Activated T-cell treated with anti-CD3 and anti-CD28 coated beads, Interleukin-2, amount 50 U/mL, for 24 hours (primary cell): ENCODE data around the gene DIS3L2.

ENCODE experiments used
- DNase-seq: peaks from one replicate; pipeline ENCODE4 v3.0.0-alpha.2; 2020
- H3K27ac Mint-ChIP-seq: 2 replicates; pipeline ENCODE4 v1.8.0; 2020; ENCODE audit warnings: mild to moderate bottlenecking, mixed read lengths
- H3K27me3 Mint-ChIP-seq: 2 replicates; pipeline ENCODE4 v1.8.0; 2020; ENCODE audit warnings: mixed read lengths
- H3K36me3 Mint-ChIP-seq: 2 replicates; pipeline ENCODE4 v1.8.0; 2020; ENCODE audit warnings: low read depth, mixed read lengths
- H3K4me1 Mint-ChIP-seq: 2 replicates; pipeline ENCODE4 v1.8.0; 2020; ENCODE audit warnings: low read depth, mixed read lengths
- H3K4me3 Mint-ChIP-seq: 2 replicates; pipeline ENCODE4 v1.8.0; 2020; ENCODE audit warnings: mild to moderate bottlenecking, moderate library complexity, mixed read lengths
- H3K9me3 Mint-ChIP-seq: 2 replicates; pipeline ENCODE4 v1.8.0; 2020; ENCODE audit warnings: mixed read lengths

DIS3L2 gene

DNA sequence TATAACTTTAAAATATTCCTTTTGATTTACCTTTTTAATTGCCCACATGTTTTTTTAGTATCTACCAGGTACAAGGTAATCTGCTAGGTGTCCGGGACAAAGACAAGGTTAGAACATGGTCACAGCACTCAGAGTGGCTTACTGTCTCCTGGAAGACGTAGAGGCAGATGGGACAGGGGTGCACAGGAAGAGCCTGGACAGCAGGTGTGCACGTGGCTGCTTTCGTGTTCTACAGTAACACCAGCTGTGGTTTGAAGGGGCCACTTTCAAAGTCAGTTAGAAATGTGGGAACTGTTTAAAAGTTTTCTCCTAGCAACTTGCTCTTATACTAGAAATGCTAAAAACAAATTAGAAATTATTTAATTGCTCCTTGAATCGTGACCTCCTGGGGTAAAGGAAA, 314.2 kb downstream of the DIS3L2 start:
- Mint-ChIP-seq H3K27ac (no peak overlapping the region), H3K36me3 (peaks cover 60% of the 10 kb centered on the region), H3K27me3 (no peaks in the 10 kb centered on the region), H3K4me1 (no peaks in the 10 kb centered on the region), H3K9me3 (peaks cover 5% of the 10 kb centered on the region), H3K4me3 (no peak overlapping the region)
- DNase-seq, result no peak

DNA sequence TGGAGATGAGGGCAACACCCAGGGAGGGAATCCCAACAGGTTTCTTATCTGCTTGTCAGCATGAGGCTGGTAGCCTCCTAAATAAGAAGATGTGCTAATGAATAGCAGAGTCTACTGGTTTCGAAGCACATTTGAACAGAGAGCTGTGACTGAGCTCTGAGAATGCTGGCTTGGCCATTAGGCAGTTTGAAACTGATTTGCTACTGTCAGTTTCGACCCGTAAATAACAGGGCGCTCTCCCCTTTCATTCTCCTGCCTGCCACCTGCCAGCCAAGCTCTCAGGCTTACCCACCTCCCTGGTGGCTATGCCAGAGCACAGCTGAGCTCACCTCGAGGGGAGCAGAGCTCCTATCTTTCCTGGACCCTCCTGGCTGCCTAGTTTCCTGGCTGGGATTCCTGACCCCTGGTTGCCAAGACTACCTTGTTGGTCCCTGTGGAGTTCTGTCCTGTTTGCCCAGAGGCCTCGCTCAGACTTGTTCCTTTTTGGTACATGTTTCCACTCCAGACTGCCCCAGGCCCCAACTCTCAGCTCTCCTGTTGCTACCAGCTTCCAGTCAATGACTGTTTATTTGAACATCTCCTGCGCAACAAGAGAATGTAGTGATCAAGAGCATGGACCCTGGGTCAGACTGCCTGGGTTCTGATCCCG, 314.7 kb downstream of the DIS3L2 start:
- Mint-ChIP-seq H3K4me3 (no peak overlapping the region), H3K27ac (no peak overlapping the region), H3K36me3 (peaks cover 63% of the 10 kb centered on the region), H3K4me1 (no peaks in the 10 kb centered on the region), H3K9me3 (peaks cover 5% of the 10 kb centered on the region), H3K27me3 (no peaks in the 10 kb centered on the region)
- no peak for DNase-seq

DNA sequence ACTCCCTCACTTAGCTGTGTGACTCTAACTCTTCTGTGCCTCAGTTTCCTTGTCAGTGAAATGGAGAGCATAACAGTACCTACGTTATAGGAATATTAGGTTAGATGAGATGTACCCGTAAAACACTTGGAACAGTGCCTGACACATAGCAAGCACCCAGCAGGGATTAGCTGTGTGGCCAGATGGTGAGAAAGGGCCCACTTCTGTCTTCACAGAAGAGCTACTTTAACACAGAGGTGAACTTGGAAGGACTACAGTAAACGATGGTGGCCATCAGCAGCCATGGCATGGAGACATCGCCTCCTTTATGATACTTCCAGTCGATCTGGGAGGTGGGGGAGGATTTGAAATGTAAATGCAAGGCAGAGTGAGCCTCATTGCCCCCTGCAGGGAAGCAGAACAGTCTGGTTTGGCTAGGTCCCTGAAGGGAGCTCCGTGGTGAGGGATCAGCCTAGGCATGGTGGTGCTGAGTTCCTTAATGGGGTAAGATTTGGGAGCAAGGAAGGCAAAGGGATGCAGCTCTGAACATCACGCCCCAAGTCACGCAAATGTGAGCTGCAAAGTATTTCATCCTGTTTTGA, 315.3 kb downstream of the DIS3L2 start:
- no peak overlapping the region for H3K27ac Mint-ChIP-seq

DNA sequence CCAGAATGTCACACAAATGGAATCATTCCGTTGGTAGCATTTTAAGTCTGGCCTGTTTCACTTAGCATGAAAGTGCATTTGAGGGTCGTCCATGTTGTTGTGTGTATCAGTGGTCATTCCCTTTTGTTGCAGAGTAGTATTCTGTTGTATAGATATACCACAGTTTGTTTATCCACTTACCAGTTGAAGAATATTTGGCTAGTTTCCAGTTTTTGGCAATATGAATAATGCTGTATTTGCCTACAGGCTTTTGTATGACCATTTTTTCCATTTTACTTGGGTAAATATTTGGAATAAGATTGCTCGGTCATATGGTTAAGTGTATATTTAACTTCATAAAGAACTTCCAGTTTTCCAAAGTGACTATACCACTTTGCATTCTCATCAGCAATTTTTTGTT, 317.0 kb downstream of the DIS3L2 start:
- Mint-ChIP-seq H3K4me3 (no peak overlapping the region), H3K4me1 (peaks cover 5% of the 10 kb centered on the region), H3K9me3 (peaks cover 5% of the 10 kb centered on the region), H3K27me3 (no peaks in the 10 kb centered on the region), H3K36me3 (peaks cover 59% of the 10 kb centered on the region), H3K27ac (no peak overlapping the region)
- DNase-seq, result no peak

More for the DNA sequence above, 315.3 kb downstream of the DIS3L2 start:
- H3K9me3 Mint-ChIP-seq, result peaks cover 5% of the 10 kb centered on the region
- H3K4me3 Mint-ChIP-seq, result no peak overlapping the region
- no peaks in the 10 kb centered on the region for H3K4me1 Mint-ChIP-seq
- no peak for DNase-seq
- peaks cover 69% of the 10 kb centered on the region for H3K36me3 Mint-ChIP-seq
- H3K27me3 Mint-ChIP-seq, result no peaks in the 10 kb centered on the region

DNA sequence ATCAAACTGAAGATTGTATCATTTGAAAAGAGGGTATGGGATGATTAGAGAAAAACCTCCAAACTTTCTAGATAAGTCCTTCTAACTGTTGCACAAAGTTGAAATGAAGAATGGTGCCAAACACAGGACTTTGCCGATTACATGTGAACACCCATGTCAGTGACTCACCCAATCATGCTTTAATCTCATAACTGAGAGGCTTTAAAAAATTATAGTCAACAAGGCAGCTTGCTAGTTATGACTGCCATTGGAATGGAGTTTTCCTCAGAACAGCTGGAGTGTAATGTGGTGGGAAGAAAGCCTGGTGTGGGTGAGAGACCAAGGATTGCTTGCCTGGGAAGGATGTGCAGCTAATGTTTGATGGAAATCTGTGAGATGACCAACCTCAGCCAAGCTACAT, 318.8 kb downstream of the DIS3L2 start:
- no peak for DNase-seq
- Mint-ChIP-seq H3K27me3 (no peaks in the 10 kb centered on the region), H3K4me3 (no peak overlapping the region), H3K9me3 (peaks cover 5% of the 10 kb centered on the region), H3K27ac (no peak overlapping the region), H3K4me1 (peaks cover 22% of the 10 kb centered on the region), H3K36me3 (peaks cover 48% of the 10 kb centered on the region)

DNA sequence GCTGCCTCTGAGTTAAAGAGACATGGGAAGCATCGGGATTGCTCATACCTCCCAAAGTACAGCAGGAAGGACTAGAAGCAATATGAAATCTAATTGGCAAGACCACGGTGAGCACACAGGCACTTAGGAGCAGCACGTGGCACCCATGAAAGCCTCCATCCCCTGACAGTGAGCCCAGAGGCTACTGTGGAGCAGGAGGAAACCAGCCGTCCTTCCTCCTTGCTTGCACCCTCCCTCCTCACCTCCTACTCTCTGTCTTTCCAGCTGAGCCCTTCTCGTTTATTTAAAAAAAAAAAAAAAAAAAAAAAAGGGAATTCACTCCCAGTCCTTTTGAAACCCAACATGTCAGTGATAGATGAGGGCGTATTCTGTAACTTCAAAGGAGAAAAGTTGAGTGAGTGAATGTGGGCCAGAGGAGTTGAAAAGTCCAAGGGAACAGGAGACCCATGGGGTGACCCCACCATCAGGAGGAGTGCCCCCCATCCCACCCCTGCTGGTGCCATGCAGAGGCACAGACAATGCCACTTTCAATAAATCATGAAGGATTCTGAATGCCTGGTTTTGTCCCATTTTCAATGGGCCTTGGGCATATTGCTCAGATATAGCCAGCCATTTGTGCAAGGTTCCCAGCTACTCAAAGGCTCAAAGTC, 320.5 kb downstream of the DIS3L2 start:
- Mint-ChIP-seq H3K4me1 (peaks cover 35% of the 10 kb centered on the region), H3K27ac (no peak overlapping the region), H3K9me3 (peaks cover 5% of the 10 kb centered on the region), H3K4me3 (no peak overlapping the region), H3K36me3 (peaks cover 36% of the 10 kb centered on the region), H3K27me3 (no peaks in the 10 kb centered on the region)
- no peak for DNase-seq

DNA sequence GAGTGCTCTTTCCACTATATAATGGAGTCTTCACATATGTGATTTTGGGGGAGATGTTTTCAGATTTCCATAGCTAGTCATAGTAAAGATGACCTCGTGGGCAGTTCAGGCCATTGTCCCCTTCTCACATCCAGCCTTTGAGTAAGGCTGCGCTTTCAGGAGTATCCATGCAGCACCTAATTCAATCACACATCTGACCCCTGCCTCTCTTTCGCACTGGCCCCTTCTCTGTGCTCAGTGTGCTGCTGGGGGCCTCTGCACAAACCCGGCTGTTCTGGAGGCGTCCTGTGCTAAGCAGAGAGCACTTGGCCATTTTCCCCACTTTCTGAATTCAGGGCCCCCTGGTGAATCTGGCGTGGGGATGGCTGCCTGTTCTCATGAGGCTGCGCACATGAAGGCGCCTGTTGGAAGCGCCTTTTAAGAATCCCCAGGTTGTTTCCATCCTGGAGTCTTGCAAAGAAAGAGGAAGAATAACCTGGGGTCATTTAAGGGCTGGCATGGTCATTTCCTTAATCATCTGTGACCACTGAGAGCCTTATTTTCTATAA, 321.1 kb downstream of the DIS3L2 start:
- peaks cover 34% of the 10 kb centered on the region for H3K36me3 Mint-ChIP-seq
- peaks cover 35% of the 10 kb centered on the region for H3K4me1 Mint-ChIP-seq
- H3K27me3 Mint-ChIP-seq, result no peaks in the 10 kb centered on the region
- H3K27ac Mint-ChIP-seq, result no peak overlapping the region
- DNase-seq, result no peak
- H3K4me3 Mint-ChIP-seq, result no peak overlapping the region
- H3K9me3 Mint-ChIP-seq, result peaks cover 5% of the 10 kb centered on the region

DNA sequence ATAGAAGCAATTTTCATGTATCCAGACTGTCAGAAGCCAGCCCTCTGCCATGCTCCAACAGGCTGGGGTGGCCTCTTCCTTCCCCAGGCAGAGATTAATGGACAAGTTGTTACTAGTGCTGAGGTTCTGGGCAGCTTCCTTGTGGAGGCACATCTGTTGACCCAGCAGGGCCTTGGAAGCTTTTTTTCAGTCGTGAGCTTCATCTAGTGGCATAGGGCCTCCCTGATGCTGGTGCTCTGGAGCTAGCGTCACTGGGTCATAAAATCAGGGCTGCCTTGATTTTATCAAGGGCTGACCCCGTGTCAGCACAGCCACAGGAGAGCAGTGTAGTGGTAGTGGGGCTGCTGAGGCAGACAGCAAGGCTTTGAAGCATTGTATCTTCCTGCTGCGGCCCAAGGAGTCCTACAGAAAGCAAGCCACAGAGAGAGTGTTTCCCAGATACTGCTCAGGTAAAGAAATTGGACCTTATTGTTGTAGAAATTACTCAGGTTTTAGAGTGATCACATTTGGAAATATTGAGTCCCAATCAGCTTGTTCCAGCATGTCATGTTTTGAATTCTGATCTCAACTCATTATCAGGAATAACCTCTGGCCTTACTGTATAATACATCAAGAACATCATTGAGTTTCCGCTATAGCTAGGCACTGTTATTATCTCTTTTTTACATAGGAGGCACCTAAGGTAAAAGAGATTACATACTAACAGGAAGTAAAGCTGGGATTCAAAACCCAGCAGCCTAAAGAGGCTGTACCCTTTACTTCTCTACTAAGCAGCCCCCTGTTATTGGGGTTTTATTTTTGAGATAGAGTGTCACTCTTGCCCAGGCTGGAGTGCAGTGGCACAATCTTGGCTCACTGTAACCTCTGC, 324.7 kb downstream of the DIS3L2 start:
- DNase-seq, result no peak
- Mint-ChIP-seq H3K27ac (peak overlapping the region; percentile 73), H3K27me3 (no peaks in the 10 kb centered on the region), H3K9me3 (no peaks in the 10 kb centered on the region), H3K36me3 (peaks cover 12% of the 10 kb centered on the region), H3K4me1 (peaks cover 35% of the 10 kb centered on the region), H3K4me3 (no peak overlapping the region)

DNA sequence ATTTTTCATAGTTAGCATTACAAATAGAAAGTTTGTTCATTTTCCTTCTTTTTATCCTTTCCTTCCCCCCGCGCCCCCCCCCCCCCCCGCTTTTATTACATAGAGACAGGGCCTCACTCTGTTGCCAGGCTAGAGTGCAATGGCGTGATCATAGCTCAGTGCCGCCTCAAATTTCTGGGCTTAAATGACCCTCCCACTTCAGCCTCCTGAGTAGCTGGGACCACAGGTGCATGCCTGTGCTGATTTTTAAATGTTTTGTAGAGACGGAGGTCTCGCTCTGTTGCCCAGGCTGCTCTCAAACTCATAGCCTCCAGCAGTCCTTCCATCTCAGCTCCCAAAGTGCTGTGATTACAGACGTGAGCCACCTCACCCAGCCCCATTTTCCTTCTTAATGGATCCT, 325.8 kb downstream of the DIS3L2 start:
- H3K27ac Mint-ChIP-seq, result no peak overlapping the region
- DNase-seq, result no peak
- H3K9me3 Mint-ChIP-seq, result no peaks in the 10 kb centered on the region
- H3K27me3 Mint-ChIP-seq, result no peaks in the 10 kb centered on the region
- no peak overlapping the region for H3K4me3 Mint-ChIP-seq
- peaks cover 6% of the 10 kb centered on the region for H3K36me3 Mint-ChIP-seq
- peaks cover 35% of the 10 kb centered on the region for H3K4me1 Mint-ChIP-seq

DNA sequence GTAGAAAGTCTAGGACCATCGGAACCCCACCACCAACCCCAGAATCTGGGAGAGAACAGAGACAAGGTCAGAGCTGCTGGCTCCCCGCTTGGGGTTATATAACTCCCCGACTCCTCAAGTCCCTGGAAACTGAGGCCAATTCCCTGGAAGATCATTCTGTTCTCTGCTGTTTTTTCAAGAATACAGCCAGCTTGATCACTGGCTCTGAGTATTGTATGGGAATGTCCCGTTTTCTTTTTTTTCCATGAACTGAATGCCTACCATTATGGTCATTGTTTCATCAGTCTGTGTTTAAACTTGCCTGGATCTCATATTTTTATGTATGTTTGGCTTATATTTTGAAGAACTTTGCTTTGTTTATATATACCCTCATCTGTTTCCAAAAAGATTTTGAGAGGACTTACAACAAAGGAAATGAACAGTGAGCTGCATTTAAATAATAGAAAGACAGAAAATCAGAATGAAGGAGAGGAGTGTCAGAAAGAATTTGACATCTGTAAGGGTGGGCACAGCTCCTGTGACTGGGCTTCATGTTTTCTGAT, 327.0 kb downstream of the DIS3L2 start:
- Mint-ChIP-seq H3K4me3 (no peak overlapping the region), H3K27ac (no peak overlapping the region)

DNA sequence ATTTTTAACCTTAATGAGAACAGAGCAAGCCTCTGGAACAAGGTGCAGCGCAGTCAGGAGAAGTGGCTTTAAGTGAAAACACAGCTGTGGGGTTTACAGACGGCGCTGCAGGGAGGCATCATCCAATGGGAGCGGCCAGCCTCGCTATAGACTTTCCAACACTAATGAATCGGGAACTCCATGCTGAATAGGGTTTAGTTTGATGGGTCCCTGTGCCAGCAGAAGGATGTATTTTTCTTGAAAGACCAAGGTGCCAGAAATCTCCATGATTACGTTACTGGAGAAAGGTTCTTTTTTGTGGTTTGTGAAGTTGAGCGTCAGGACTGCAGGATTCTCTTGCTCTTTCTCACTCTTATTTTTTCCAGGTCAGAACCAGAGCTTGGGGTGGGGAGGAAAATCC, 329.2 kb downstream of the DIS3L2 start:
- DNase-seq, result no peak
- Mint-ChIP-seq H3K27me3 (no peaks in the 10 kb centered on the region), H3K27ac (no peak overlapping the region), H3K4me1 (peaks cover 15% of the 10 kb centered on the region), H3K36me3 (peaks cover 12% of the 10 kb centered on the region), H3K9me3 (no peaks in the 10 kb centered on the region), H3K4me3 (no peak overlapping the region)

More for the DNA sequence above, 327.0 kb downstream of the DIS3L2 start:
- peaks cover 10% of the 10 kb centered on the region for H3K36me3 Mint-ChIP-seq
- H3K9me3 Mint-ChIP-seq, result no peaks in the 10 kb centered on the region
- DNase-seq, result no peak
- no peaks in the 10 kb centered on the region for H3K27me3 Mint-ChIP-seq
- peaks cover 34% of the 10 kb centered on the region for H3K4me1 Mint-ChIP-seq

DNA sequence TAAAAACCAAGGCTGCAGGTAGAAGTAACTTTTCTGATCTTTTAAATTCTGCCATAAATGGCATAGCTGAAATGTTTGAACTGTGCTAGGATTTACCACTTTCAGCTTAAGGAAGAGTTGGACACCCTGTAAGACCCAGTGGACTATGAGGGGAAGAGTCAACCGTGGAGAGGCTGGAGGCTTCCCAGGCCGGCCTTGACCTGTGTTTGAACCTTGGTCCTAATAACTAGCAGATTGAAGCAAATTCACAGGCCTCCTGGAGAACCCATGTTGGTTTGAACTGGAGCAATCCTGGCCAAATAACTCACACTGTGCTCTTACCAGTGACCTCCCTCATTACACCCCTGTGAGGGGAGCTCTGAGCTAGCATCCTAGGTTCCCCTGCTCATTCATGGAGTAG, 329.8 kb downstream of the DIS3L2 start:
- no peak overlapping the region for H3K4me3 Mint-ChIP-seq
- H3K36me3 Mint-ChIP-seq, result peaks cover 12% of the 10 kb centered on the region
- peaks cover 9% of the 10 kb centered on the region for H3K4me1 Mint-ChIP-seq
- H3K9me3 Mint-ChIP-seq, result no peaks in the 10 kb centered on the region
- DNase-seq, result no peak
- no peak overlapping the region for H3K27ac Mint-ChIP-seq
- H3K27me3 Mint-ChIP-seq, result no peaks in the 10 kb centered on the region

DNA sequence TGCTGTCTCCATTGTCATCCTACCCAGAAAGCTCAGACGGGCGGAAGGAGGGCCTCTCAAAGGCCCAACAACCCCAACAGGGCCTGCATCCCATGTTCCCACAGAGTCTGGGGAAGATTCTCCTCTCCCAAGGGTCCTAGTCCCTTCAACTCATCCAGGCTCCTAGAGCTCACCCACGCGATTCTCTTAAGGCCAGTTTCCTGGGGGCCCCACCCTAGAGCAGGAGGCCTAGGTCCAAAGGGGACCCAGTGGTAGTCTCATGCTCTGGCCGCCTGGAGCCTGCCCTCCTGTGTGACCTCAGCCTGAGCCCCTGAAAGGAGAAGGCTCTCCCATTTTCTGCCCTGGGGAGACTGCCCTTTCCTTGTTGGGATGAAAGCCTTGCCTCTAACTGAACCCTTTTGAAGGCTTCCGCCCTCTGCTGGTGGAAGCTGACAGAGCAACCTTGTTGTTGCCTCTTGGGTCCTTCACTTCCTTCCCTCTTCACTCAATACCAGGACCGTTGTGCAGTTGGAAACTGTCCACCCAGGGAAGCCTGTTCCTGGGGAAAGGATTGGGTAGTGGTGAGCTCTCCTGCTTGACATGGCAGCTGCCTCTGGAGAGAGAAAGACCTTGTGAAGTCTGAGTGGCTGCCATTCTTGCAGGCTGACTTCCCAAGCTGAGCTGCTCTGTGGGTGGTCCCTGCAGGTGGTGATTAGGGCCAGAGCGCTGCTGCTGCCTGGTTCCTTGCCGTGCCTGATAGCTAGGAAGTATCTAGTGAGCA, 331.1 kb downstream of the DIS3L2 start:
- Mint-ChIP-seq H3K4me1 (peaks cover 5% of the 10 kb centered on the region), H3K9me3 (no peaks in the 10 kb centered on the region), H3K4me3 (no peak overlapping the region), H3K27ac (no peak overlapping the region), H3K27me3 (no peaks in the 10 kb centered on the region), H3K36me3 (peaks cover 12% of the 10 kb centered on the region)
- peak; percentile 64 for DNase-seq

DNA sequence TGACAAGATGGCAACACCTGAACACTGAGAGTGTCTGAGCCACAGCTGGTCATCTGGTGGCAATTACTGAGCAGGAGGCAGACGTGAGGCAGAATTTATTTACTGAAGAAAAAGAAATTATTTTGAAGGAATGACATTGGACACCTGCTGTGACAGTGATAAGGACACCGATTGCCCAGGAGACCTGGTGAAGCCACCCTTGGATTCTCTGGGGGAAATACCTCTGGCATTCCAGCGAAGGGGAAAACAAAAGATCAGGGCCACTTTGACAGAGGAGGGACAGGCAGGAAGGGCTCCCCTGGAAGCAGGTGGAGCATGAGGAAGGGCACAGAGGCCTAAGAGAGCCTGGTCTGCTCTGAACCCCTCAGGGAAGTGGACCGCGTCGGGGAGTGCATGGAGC, 331.7 kb downstream of the DIS3L2 start:
- no peaks in the 10 kb centered on the region for H3K27me3 Mint-ChIP-seq
- DNase-seq, result no peak
- peaks cover 12% of the 10 kb centered on the region for H3K36me3 Mint-ChIP-seq
- no peak overlapping the region for H3K4me3 Mint-ChIP-seq
- no peaks in the 10 kb centered on the region for H3K9me3 Mint-ChIP-seq
- H3K4me1 Mint-ChIP-seq, result peaks cover 6% of the 10 kb centered on the region
- no peak overlapping the region for H3K27ac Mint-ChIP-seq
